AG08395 (cell line): ENCODE measurements around the gene RASGRF2.
"Not testable (repeated sequence)": the region's sequence is repeated elsewhere in the genome, so short reads cannot be mapped to it uniquely, and the experiment has no call there.

Experiments
- DNase-seq: peaks from one replicate; pipeline ENCODE4 v3.0.0; 2012; ENCODE audit warnings: mixed read lengths, low spot score

RASGRF2 gene

GRCh38 chr5:81241961-81242648 lies 281.9 kb downstream of the RASGRF2 start:
- DNase-seq = no peak

DNA sequence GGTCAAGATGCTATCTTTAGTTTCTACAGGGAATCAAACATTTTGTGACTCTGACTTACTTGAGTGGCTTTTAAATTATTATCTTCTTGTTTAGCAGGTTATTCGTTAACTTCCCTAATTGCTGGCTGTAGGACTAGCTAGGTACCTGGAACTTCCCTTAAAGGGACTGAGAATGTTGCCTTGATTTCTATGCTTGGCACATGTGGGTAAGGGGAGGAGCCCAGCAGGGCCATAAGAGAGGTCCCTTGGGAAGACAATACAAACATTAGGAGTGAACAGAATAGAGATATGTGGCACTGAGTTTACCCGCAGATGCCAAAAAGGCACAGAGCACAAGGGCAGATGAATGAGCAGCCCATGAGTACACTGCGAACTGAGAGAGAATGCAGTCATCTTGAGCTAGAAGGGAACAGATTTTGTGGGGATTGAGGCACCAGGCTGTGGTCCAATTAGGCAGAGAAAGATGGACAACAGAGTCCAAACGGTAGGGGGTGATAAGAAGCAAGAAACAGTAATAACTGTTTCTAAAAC lies 282.8 kb downstream of the RASGRF2 start:
- DNase-seq = no peak

GRCh38 chr5:81244451-81244850 lies 284.3 kb downstream of the RASGRF2 start:
- no peak for DNase-seq

DNA sequence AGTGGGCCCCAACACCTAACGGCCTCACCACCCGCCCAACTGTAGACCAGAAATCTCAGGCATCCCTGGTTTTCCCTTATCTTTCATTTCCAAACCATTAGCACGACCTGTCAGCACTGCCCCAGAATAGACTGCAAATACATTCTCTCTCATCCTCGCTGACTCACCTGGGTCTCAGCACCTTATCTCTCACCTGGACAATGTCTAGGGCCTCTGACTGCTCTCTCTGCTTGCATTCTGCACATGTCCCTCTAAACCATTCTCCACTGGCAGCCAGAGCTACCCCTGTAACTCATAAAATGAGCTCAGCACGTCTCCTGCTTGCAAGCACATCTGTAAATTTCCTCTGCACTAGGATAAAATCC lies 285.7 kb downstream of the RASGRF2 start:
- DNase-seq = no peak

GRCh38 chr5:81246697-81247096 lies 286.5 kb downstream of the RASGRF2 start:
- no peak for DNase-seq

DNA sequence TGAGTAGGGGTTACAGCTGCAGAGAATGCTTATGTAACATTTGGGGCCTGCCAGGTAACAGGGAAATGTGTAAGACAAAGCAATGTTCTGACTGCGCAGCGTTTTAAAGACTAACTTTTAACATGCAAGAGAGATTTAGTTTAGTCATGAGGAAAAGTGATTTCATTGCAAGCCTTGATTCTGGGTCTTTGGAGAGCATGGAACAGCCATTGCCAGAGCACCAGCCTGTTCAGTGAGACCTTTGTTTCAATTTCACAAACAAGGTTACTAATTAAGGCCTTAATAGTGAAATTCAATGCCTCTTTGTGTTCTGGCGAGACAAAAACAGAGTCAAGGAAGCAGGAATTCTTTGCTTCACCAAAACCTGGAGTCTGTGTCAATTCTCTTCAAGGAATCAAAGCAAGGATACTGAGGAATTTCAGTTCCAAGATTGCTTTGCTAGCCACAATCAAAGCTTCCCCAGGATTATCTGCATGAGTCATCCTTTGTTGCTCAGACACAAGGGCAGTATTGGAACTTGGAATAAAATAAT lies 287.3 kb downstream of the RASGRF2 start:
- peak; percentile 52 for DNase-seq

- DNase-seq = no peak
These were observed 289.1 kb downstream of the RASGRF2 start for GRCh38 chr5:81249240-81249639.

DNA sequence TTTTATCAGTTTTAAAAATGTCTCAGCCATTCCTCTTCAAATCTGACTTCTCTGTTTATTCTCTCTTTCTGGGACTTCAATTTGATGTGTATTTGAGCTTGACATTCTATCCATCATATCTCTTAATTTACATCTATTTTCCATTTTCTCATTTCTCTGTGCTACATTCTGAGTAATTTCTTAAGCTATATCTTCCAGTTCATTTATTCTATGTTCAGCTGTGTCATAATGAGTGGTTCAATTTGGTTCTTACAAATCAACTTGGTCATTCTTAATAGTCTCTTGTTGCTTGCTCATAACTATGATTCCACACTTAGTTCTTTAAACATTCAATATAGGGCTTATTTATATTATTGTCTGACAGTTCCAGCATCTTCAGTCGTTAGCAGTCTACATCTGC lies 289.8 kb downstream of the RASGRF2 start:
- no peak for DNase-seq

DNA sequence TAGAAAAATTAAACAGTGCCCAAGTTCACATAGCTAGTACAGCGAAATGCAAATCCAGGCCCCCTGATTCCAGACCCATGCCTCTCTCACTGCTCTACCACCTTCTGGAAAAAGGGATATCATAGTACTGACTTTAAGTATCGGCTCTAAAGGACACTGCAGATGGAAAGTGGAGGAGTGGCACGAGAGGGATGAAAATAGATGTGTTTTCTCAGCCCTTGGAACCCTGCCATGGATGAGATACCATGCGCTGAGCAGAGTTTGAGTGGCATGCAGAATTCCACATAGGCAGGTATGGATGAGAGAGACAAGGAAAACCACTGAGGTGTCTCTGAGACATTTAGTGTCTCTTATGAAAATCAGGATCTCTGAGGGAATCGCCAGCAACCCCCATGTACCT lies 291.8 kb downstream of the RASGRF2 start:
- no peak for DNase-seq

DNA sequence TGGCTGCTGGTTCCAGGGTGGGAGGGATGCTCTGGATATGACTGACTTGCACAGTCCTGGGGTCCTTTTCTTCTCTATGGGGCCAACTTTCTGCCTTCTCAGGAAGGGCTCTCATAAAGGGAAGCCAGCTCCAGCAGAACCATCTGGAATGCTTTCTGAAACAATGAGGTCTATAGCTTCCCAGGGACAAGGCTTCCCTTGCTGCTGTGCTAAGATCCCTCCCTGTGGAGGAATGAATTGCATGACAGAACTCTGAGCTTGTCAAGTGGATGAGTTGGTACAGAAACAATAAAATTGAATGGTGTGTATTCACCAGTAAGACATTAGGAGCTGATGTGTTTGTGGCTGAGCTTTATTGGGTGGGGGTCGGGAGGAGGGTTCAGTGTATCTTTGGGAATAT lies 292.7 kb downstream of the RASGRF2 start:
- no peak for DNase-seq

DNA sequence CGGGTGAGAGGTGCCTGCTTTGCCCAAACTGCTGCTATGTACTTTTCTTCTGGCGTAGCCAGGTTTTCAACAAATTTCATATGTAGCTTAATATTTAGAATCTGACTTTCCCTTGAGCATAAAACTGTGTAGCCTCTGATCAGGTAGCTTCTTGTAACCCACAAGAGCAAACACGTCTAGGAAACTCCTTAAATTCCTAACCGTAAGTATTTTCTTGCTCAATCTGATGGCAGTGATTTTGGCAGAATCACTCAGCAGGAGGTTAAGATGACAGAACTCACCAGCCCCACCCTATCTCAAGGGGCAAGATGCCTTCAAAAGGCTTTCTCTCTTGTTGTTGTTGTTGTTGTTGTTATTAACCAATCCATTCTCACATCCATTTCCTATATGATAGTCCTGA lies 293.7 kb downstream of the RASGRF2 start:
- no peak for DNase-seq

- DNase-seq = no peak
These were observed 294.9 kb downstream of the RASGRF2 start for GRCh38 chr5:81254886-81255559.

DNA sequence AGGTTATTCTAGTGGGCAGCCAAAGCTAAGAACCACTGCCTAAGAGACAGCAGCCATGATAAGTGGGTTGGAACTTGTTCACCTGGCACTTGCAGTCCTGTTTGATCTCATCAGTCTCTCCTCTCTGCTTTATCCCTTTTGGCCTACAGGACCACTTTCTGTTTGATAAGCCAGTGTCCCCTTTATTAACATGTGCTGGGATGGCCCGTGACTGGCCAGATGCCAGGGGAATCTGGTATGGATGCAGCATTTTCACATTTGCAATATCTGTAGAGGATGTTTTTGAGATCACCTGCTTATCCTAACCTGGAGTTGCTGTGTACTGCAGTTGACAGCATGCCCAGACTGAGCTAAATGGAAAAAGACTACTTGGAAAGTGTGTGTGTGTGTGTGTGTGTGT lies 296.6 kb downstream of the RASGRF2 start:
- DNase-seq = no peak

DNA sequence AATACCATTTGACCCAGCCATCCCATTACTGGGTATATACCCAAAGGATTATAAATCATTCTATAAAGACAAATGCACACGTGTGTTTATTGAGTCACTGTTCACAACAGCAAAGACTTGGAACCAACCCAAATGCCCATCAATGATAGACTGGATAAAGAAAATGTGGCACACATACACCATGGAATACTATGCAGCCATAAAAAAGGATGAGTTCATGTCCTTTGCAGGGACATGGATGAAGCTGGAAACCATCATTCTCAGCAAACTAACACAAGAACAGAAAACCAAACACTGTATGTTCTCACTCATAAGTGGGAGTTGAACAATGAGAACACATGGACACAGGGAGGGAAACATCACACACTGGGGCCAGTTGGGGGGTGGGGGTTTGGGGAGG lies 302.6 kb downstream of the RASGRF2 start:
- not testable (repeated sequence) for DNase-seq

DNA sequence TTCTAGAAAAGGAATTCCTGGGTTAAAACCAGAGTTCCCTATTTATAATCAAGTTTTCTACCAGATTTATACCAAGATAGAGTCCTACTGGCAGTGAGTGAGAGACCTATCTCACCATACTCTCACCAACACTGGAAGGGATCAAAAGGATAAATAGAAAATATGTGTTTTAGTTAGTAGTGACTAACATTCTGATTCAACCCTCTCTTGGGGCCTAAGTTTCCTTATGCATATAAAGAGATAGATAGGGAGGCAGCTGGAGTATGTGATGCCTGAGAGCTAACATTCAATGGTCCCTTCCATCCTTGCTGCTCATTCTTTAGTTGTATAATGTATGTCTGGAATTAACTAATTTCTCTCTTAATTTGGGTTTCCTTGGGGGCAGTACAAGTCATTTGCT lies 304.9 kb downstream of the RASGRF2 start:
- DNase-seq = peak; percentile 17

DNA sequence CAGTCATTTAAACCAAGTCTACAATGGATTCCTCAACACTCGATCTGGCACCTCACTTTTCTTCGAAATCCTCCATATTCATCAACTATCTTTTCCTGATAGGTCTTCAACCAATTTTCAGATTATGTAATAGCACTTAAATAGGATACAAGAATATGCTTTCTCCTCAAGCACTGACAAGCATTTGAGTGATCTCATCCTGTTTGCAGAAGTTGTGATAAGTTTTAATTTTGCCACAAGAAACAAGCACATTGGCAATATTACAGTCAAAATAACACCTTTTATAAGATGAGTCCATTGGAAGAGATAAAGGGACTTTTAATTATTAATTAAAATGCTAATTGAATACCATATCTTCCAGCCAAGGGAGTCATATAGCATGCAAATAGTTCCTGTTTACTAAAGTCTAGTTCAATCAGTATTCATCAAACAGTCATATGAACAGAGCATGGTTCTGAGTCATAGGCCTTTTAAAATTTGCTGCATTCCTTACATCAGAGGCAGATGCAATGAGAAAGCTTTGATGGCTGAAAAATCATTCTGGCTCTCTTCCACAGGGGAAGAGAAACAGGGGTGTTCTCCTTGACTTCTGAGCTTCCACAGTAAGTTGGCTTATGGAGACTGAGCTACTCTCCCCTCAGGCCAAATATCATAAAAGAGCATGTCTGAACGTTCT lies 308.5 kb downstream of the RASGRF2 start:
- peak; percentile 77 for DNase-seq

DNA sequence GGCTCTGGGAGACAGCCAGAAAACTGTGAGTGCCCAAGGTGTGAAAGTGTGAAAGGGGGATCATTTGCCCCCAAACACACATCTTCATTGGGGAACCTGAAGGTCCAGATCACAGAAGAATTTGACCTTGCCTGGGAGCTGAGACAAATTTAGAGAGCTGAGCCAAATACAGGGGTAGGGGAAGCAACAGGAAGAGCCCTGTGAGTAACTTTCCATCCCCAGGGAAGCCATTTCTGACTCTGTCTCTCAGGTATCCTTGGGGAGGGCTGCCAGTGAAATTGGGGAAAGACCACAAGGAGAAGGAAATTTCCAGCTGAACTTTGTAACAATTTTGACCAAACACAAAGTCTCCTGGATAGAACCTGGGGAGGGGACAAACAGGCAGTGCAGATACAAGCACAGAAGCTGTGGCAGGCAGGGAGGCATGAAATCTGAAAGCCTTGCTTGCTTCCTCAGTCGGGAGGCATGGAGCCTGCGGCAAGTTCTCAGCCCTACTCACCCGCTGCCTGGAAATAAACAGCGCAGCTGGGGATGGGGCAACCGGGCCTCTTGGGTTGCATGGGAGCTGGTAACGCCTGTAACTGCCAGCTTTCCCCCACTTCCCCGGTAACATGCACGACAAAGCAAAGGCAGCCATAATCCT lies 309.7 kb downstream of the RASGRF2 start:
- no peak for DNase-seq

DNA sequence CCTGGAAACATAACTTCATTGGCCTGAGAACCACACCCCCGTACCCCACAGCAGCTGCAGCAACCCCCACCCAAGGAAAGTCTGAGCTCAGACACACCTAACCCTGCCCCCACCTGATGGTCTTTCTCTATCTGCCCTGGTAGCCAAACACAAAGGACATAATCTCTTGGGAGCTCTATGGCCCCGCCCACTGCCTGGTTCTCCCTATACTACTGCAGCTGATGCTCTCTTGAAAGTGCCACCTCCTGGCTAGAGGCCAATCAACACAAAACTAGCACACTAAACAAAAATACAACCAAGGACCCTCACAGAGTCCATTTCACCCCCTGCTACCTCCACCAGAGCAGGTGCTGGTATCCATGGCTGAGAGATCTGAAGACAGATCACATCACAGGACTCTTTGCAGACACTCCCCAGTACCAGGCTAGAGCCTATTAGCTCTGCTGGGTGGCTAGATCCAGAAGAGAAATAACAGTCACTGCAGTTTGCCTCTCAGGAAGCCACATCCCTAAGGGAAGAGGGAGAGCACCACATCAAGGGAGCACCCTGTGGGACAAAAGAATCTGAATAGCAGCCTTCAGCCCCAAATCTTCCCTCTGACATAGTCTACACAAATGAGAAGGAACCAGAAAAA lies 310.3 kb downstream of the RASGRF2 start:
- DNase-seq = not testable (repeated sequence)
